K562 (cell line): ENCODE results near the gene SEMA3F. TPM values are rescaled to one million over a fixed set of nuclear protein-coding genes. Genes with fewer than 3 reads are reported as not detected.

Source experiments
- ATAC-seq: fragments of 200-7000 bp; cut with Tn5 transposase; 3 replicates; pipeline ENCODE4 v1.9.1; 2020; ENCODE audit warnings: moderate library complexity
- BruUV-seq: library from RNA; stranded (reverse); fragments of 400-500 nt; replicated peaks from 2 replicates; lab custom pipeline; 2021; lab: Mats Ljungman, UMichigan
- CTCF ChIA-PET: fragments of 300-600 bp; formaldehyde crosslinking; extraction: SDS; loops from one replicate; lab custom pipeline; 2021; ENCODE audit warnings: low intra/inter-chr PET ratio; lab: Yijun Ruan, JAX
- POLR2A ChIA-PET: fragments of 300-600, 350-650 bp; sonication (Branson Sonifier 250); formaldehyde crosslinking; extraction: SDS; loops from one replicate; lab custom pipeline; 2021; ENCODE audit warnings: antibody characterized with exemption, inconsistent platforms; lab: Yijun Ruan, JAX
- DNase-seq, 4 experiments: peaks; one replicate each; pipeline versions ENCODE4 v3.0.0 to v3.0.0-alpha.2; 2011 to 2018; ENCODE audit warnings: low spot score in 3 of 4, mixed read lengths in 3 of 4; ENCODE audit errors: extremely low read depth in 1 of 4
- FAIRE-seq: peaks from 2 replicates; lab custom pipeline; 2011; peaks lifted over from hg19 to GRCh38; lab: Jason Lieb, UNC
- H2AFZ ChIP-seq: 2 replicates; pipeline ENCODE4 v1.6.0; 2011; ENCODE audit warnings: low read depth, low read length, control low read depth, inconsistent platforms
- H3K27ac ChIP-seq: fragments of 200-600 bp; 3 replicates; pipeline ENCODE4 v1.8.0; 2011; ENCODE audit warnings: low read depth, mild to moderate bottlenecking, control low read depth, inconsistent platforms, low read length, moderate library complexity, mixed read lengths; ENCODE audit errors: extremely low read depth
- H3K27me3 ChIP-seq, 2 experiments: fragments of 300-600 bp in 1 of 2; 2 replicates in 1 of 2; 3 replicates in 1 of 2; pipeline versions ENCODE4 v1.6.0 to v1.8.0; 2011; ENCODE audit warnings: inconsistent platforms in 2 of 2, low read length in 2 of 2, mild to moderate bottlenecking in 1 of 2, mixed read lengths in 1 of 2, moderate library complexity in 1 of 2; ENCODE audit not compliant: control insufficient read depth in 2 of 2, insufficient read depth in 2 of 2
- H3K36me3 ChIP-seq: fragments of 300-600 bp; 3 replicates; pipeline ENCODE4 v1.8.0; 2011; ENCODE audit warnings: mild to moderate bottlenecking, low read length, inconsistent platforms; ENCODE audit not compliant: control insufficient read depth, insufficient read depth
- H3K4me1 ChIP-seq, 2 experiments: fragments of 200-600 bp in 1 of 2; replicated peaks in 1 of 2; 2 replicates in 1 of 2; 3 replicates in 1 of 2; pipeline versions ENCODE4 v1.5.1 to v1.8.0; 2011; ENCODE audit warnings: inconsistent platforms in 2 of 2, low read length in 2 of 2, mild to moderate bottlenecking in 1 of 2, mixed read lengths in 1 of 2, moderate library complexity in 1 of 2; ENCODE audit not compliant: control insufficient read depth in 2 of 2, insufficient read depth in 2 of 2
- H3K4me2 ChIP-seq: 2 replicates; pipeline ENCODE4 v1.6.1; 2011; ENCODE audit warnings: low read length, control low read depth, inconsistent platforms, mixed read lengths; ENCODE audit not compliant: insufficient read depth
- H3K4me3 ChIP-seq: fragments of 200-600 bp; sonication (generic), shearing (Covaris generic); 2 replicates; pipeline ENCODE4 v1.5.1; 2016; ENCODE audit warnings: control low read depth, inconsistent platforms
- H3K79me2 ChIP-seq: fragments of 200-600 bp; 3 replicates; pipeline ENCODE4 v1.8.0; 2011; ENCODE audit warnings: low read length, inconsistent platforms; ENCODE audit not compliant: control insufficient read depth, insufficient read depth
- H3K9ac ChIP-seq, 2 experiments: 2 replicates each; pipeline versions ENCODE4 v1.6.0 to v1.6.1; 2011; ENCODE audit warnings: low read depth in 2 of 2, low read length in 2 of 2, control low read depth in 1 of 2, inconsistent platforms in 1 of 2, mild to moderate bottlenecking in 1 of 2, mixed read lengths in 1 of 2; ENCODE audit not compliant: insufficient read depth in 1 of 2
- H3K9me1 ChIP-seq: one replicate; pipeline ENCODE4 v1.6.0; 2011; ENCODE audit warnings: inconsistent platforms, mild to moderate bottlenecking, low read length, moderate library complexity; ENCODE audit not compliant: control insufficient read depth, insufficient read depth
- H3K9me3 ChIP-seq: replicated peaks from 2 replicates; pipeline ENCODE4 v1.5.1; 2011; ENCODE audit warnings: low read depth, low read length, inconsistent platforms; ENCODE audit not compliant: control insufficient read depth, insufficient read depth
- H4K20me1 ChIP-seq: replicated peaks from 2 replicates; pipeline ENCODE4 v1.6.1; 2011; ENCODE audit warnings: low read length, inconsistent platforms, mixed read lengths; ENCODE audit not compliant: control insufficient read depth, insufficient read depth
- KHSRP ChIP-seq: fragments of 450-650 bp; IDR thresholded peaks from 2 replicates; pipeline ENCODE4 v1.6.1; 2017
- NFE2 ChIP-seq: IDR thresholded peaks from 2 replicates; pipeline ENCODE4 v1.6.1; 2014; ENCODE audit warnings: antibody characterized with exemption, low read depth
- SMC3 ChIP-seq: conservative IDR thresholded peaks from 2 replicates; pipeline ENCODE4 v1.6.1; 2011; ENCODE audit warnings: low read depth, low read length, improper control_type of control experiment; ENCODE audit not compliant: insufficient read depth
- ZNF766 ChIP-seq: fragments of 200-800 bp; sonication (Bioruptor generic); conservative IDR thresholded peaks from 2 replicates; pipeline ENCODE4 v1.6.1; 2016; ENCODE audit warnings: missing genetic modification characterization, missing compliant biosample characterization
- WGBS: fragments of 100-300 bp; shearing (Covaris generic); methylation state at CpG from one replicate; pipeline ENCODE4 v1.1.6; 2016; ENCODE audit warnings: low coverage, mixed read lengths; ENCODE audit not compliant: insufficient coverage; ENCODE audit errors: missing lambda C conversion rate; 5-methylcytosine and 5-hydroxymethylcytosine counted together
- in situ Hi-C: fragments of 300-500 bp; cut with MboI; formaldehyde crosslinking; loops from 4 replicates; pipeline ENCODE4 v1.15.0; 2018; ENCODE audit warnings: inconsistent platforms, mixed read lengths
- intact Hi-C: fragments of 100-400 bp; cut with micrococcal nuclease; formaldehyde crosslinking; loops from 2 replicates; pipeline ENCODE4 v1.14.2; 2022
- polyA plus RNA-seq, 8 experiments: library from polyadenylated mRNA; depleted of rRNA in 4 of 8; stranded (reverse) in 5 of 8; unstranded in 3 of 8; fragments of >200 nt; fragmentation: Nextera tagmentation in 2 of 8; fragmentation: Illumina TruSeq in 1 of 8; extraction: Ambion mirVana in 2 of 8; extraction: Trizol in 1 of 8; gene quantifications; 2 replicates each; pipeline versions ENCODE4 v1.2.1 to v1.2.3, GENCODE V29; 2011 to 2014; ENCODE audit warnings: inconsistent platforms in 1 of 8, missing spikeins in 1 of 8
- total RNA-seq, 7 experiments: library from RNA; depleted of rRNA in 6 of 7; stranded (reverse); fragments of >200 nt in 6 of 7; fragmentation: Illumina TruSeq in 2 of 7; extraction: Trizol in 2 of 7; gene quantifications; 2 replicates each; pipeline versions ENCODE4 v1.2.1 to v1.2.3, GENCODE V29; 2011 to 2021; ENCODE audit warnings: low replicate concordance in 1 of 7

SEMA3F gene
- total and polyA plus RNA-seq, 9 of the 15 experiments (the other 6 are each of a cell fraction or from before 2014, with no cell fraction given), result 0.58 to 3.0 (median 2.0) TPM; not detected in 2

DNA sequence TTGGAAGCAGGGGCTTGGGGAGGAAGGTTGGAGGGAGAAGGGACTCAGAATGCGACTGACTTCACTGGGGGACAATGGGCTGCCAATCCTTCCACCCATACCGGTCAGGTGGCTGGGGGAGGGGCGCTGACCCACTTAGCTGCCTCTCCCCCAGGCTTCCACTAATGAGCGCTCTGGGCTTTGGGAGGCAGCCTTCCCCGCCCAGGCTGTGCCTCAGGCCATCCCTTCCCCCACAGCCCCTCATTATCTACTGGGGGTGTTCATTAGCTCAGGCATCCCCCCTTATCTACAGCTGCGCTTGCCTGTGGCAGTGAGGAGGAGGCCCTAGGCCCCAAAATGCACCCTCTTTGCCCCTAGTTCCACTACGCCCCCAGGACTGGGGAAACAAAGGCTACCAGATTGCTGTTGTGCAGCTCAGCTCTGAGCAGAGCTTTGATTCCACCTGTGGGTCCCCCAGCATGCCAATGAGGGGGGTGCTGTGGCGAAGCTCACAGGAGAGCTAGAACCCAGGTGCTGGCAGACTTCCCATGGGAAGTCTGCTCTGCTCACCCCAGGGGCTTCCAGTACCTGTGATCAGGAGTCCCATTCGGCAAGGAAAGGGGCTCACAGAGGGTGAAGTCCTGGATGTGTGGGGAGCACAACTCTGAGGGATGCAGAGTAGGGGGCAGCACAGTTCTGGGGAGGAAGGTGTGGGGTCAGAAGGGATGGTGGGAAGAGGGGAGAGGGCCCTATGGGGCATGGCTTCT is 29.4 kb upstream of the SEMA3F start:
- no peak overlapping the region for H2AFZ ChIP-seq
- H3K4me1 ChIP-seq, result peaks cover 0 to 17% of the 10 kb centered on the region in 2 experiments; a peak in 2 of 5 replicates
- no peaks in the 10 kb centered on the region for H3K79me2 ChIP-seq
- TF ChIP-seq SMC3 (no peak), KHSRP (no peak), NFE2 (no peak), ZNF766 (no peak)
- FAIRE-seq (no peak), ATAC-seq (no peak), DNase-seq (no peak)
- H3K36me3 ChIP-seq, result peaks cover 3% of the 10 kb centered on the region; the same call in 1 of the 3 replicates
- H4K20me1 ChIP-seq, result peaks cover 6% of the 10 kb centered on the region
- ChIA-PET POLR2A (interaction anchor here (1.8 to 2.2 kb wide), 2 partner anchors 8 to 11 kb away, joined by 6 to 10 read pairs; no protein-coding TSS in a partner anchor), CTCF (no interaction called here)
- no peak overlapping the region for H3K27ac ChIP-seq
- H3K9me3 ChIP-seq, result no peaks in the 10 kb centered on the region
- intact Hi-C loops (no loop called here), in situ Hi-C loops (no loop called here)
- no peak overlapping the region for H3K4me2 ChIP-seq
- WGBS, result 18% methylated on average over 4 of the region's 9 CpGs
- no peak overlapping the region for H3K9ac ChIP-seq
- no TSS peak for BruUV-seq
- H3K9me1 ChIP-seq, result no peaks in the 10 kb centered on the region
- peaks cover 0 to 7% of the 10 kb centered on the region in 2 experiments; a peak in 1 of 5 replicates for H3K27me3 ChIP-seq
- H3K4me3 ChIP-seq, result no peak overlapping the region
